CD14-positive monocyte (primary cell): ENCODE data around the gene ITPKB. TPM values are rescaled to one million over a fixed set of nuclear protein-coding genes. Genes with fewer than 3 reads are reported as not detected.

Experiments
- DNase-seq, 3 donors: peaks; one replicate each; pipeline ENCODE4 v3.0.0-alpha.2; 2011 to 2022
- H2AFZ ChIP-seq: 2 replicates; pipeline ENCODE4 v1.6.0; 2012; ENCODE audit warnings: mild to moderate bottlenecking, low read depth, low read length, inconsistent platforms; ENCODE audit not compliant: insufficient read depth, poor library complexity, severe bottlenecking
- H3K27ac ChIP-seq, 2 donors: 1 replicate in 1 of 2; 2 replicates in 1 of 2; pipeline ENCODE4 v1.5.1; 2012 to 2013; ENCODE audit warnings: low read length in 2 of 2, control low read depth in 1 of 2, inconsistent platforms in 1 of 2, low read depth in 1 of 2, mild to moderate bottlenecking in 1 of 2
- H3K27me3 ChIP-seq, 2 donors: one replicate each; pipeline versions ENCODE4 v1.6.0 to v1.6.1; 2011 to 2013; ENCODE audit warnings: low read length in 2 of 2; ENCODE audit not compliant: control insufficient read depth in 2 of 2, insufficient read depth in 2 of 2
- H3K36me3 ChIP-seq, 2 donors: replicated peaks in 1 of 2; 1 replicate in 1 of 2; 2 replicates in 1 of 2; pipeline versions ENCODE4 v1.5.1 to v1.6.1; 2012 to 2013; ENCODE audit warnings: low read length in 2 of 2, control low read depth in 1 of 2, inconsistent platforms in 1 of 2, mild to moderate bottlenecking in 1 of 2; ENCODE audit not compliant: insufficient read depth in 2 of 2, control insufficient read depth in 1 of 2
- H3K4me1 ChIP-seq, 2 donors: 1 replicate in 1 of 2; 2 replicates in 1 of 2; pipeline versions ENCODE4 v1.5.1 to v1.6.1; 2012 to 2013; ENCODE audit warnings: low read length in 2 of 2, control low read depth in 1 of 2, inconsistent platforms in 1 of 2, mild to moderate bottlenecking in 1 of 2, moderate library complexity in 1 of 2; ENCODE audit not compliant: insufficient read depth in 2 of 2, control insufficient read depth in 1 of 2
- H3K4me2 ChIP-seq: replicated peaks from 2 replicates; pipeline ENCODE3; 2012; ENCODE audit warnings: low read length, moderate library complexity, mild to moderate bottlenecking; ENCODE audit not compliant: poor library complexity, severe bottlenecking; ENCODE audit errors: extremely low read depth
- H3K4me3 ChIP-seq, 3 experiments: fragments of 200-600 bp in 1 of 3; sonication (generic) in 1 of 3; replicated peaks in 1 of 3; 1 replicate in 2 of 3; 2 replicates in 1 of 3; pipeline ENCODE4 v1.5.1; 2011 to 2013; ENCODE audit warnings: low read length in 3 of 3, mild to moderate bottlenecking in 3 of 3, control low read depth in 2 of 3, low read depth in 2 of 3, inconsistent platforms in 1 of 3, moderate library complexity in 1 of 3
- H3K79me2 ChIP-seq: 2 replicates; pipeline ENCODE4 v1.6.0; 2012; ENCODE audit warnings: mild to moderate bottlenecking, control low read depth, inconsistent platforms, low read length, moderate library complexity; ENCODE audit not compliant: insufficient read depth
- H3K9ac ChIP-seq: 2 replicates; pipeline ENCODE4 v1.6.0; 2017; ENCODE audit warnings: low read length, mild to moderate bottlenecking; ENCODE audit not compliant: insufficient read depth, poor library complexity, severe bottlenecking
- H3K9me3 ChIP-seq, 2 donors: replicated peaks in 1 of 2; 1 replicate in 1 of 2; 2 replicates in 1 of 2; pipeline versions ENCODE4 v1.5.1 to v1.6.1; 2012 to 2013; ENCODE audit warnings: low read length in 2 of 2, control low read depth in 1 of 2; ENCODE audit not compliant: control insufficient read depth in 1 of 2, insufficient read depth in 1 of 2
- H4K20me1 ChIP-seq: 2 replicates; pipeline ENCODE4 v1.6.0; 2012; ENCODE audit warnings: mild to moderate bottlenecking, low read length, control low read depth, moderate library complexity; ENCODE audit not compliant: insufficient read depth
- H3K27ac Mint-ChIP-seq, 7 donors: one replicate each; pipeline ENCODE4 v1.8.0; 2020; ENCODE audit warnings: mild to moderate bottlenecking in 7 of 7, mixed read lengths in 7 of 7, moderate library complexity in 6 of 7, inconsistent platforms in 2 of 7
- H3K27me3 Mint-ChIP-seq, 3 donors: one replicate each; pipeline ENCODE4 v1.8.0; 2021 to 2022; ENCODE audit warnings: low read depth in 3 of 3, mild to moderate bottlenecking in 3 of 3, mixed read lengths in 3 of 3, moderate library complexity in 3 of 3, inconsistent platforms in 1 of 3
- H3K36me3 Mint-ChIP-seq, 2 donors: one replicate each; pipeline ENCODE4 v1.8.0; 2020; ENCODE audit warnings: mixed read lengths in 2 of 2, inconsistent platforms in 1 of 2, mild to moderate bottlenecking in 1 of 2
- H3K4me1 Mint-ChIP-seq: one replicate; pipeline ENCODE4 v1.8.0; 2020; ENCODE audit warnings: mild to moderate bottlenecking, mixed read lengths
- H3K4me3 Mint-ChIP-seq, 2 donors: one replicate each; pipeline ENCODE4 v1.8.0; 2020; ENCODE audit warnings: mild to moderate bottlenecking in 2 of 2, mixed read lengths in 2 of 2, moderate library complexity in 1 of 2
- H3K9me3 Mint-ChIP-seq, 7 donors: one replicate each; pipeline ENCODE4 v1.8.0; 2020 to 2022; ENCODE audit warnings: mixed read lengths in 7 of 7, mild to moderate bottlenecking in 6 of 7, moderate library complexity in 6 of 7, inconsistent platforms in 2 of 7
- WGBS: methylation state at CpG from one replicate; pipeline ENCODE4 v1.1.5; 2013; ENCODE audit warnings: missing lambda C conversion rate; ENCODE audit not compliant: insufficient coverage; 5-methylcytosine and 5-hydroxymethylcytosine counted together
- intact Hi-C, 2 donors: fragments of 100-400 bp; cut with micrococcal nuclease; formaldehyde crosslinking; loops; one replicate each; pipeline versions ENCODE4 v1.15.0 to v1.15.1; 2023
- polyA plus RNA-seq, 3 donors: library from polyadenylated mRNA; depleted of rRNA in 1 of 3; unstranded in 2 of 3; stranded (reverse) in 1 of 3; fragments of 300-500 nt in 2 of 3; fragments of >200 nt in 1 of 3; fragmentation: Illumina TruSeq in 2 of 3; gene quantifications; 1 replicate in 2 of 3; 2 replicates in 1 of 3; pipeline ENCODE4 v1.2.3, GENCODE V29; 2012 to 2021
- TF ChIP-seq, protein P1 (sequence below): fragments of 200-600 bp; IDR thresholded peaks from one replicate; pipeline ENCODE4 v1.8.0; 2022; ENCODE audit warnings: antibody characterized with exemption, mild to moderate bottlenecking

The ITPKB gene
- polyA plus RNA-seq, 3 donors = 7.3 to 14.4 (median 10.2) TPM

DNA sequence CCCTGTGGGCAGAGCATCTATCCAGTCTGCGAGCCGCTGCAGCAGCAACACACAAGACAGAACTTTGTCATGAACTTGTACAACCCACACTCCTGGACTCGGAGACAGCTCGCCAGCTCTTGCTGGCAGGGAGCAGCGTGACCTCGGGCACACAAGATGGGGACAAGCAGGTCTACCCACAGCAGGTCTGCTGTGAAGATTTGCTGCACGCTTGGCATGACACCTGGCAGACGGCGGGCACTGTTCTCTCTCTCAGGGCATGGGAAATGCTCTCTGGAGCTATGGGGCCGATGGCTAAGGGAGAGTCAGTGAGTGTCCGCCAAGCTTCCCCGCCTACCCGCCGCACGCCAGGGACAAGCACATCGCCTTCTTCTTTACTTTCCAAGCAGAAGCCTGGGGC, 100.5 kb downstream of the ITPKB start:
- Histone ChIP-seq H3K79me2 (no peaks in the 10 kb centered on the region), H3K27ac (no peak overlapping the region), H3K36me3 (peaks cover 65 to 73% of the 10 kb centered on the region in 2 donors), H3K4me2 (no peak overlapping the region), H3K4me1 (peaks cover 13 to 23% of the 10 kb centered on the region in 2 donors), H4K20me1 (no peaks in the 10 kb centered on the region), H3K9me3 (no peaks in the 10 kb centered on the region), H2AFZ (no peak overlapping the region), H3K4me3 (no peak overlapping the region), H3K9ac (no peak overlapping the region), H3K27me3 (no peaks in the 10 kb centered on the region)
- 96% methylated on average over 16 of the region's 16 CpGs for WGBS
- intact Hi-C loops = loop anchor here in 1 of 2 donors (10.0 kb wide), 2 partner anchors 96 to 296 kb away; partner anchors contain the start of gene ITPKB
- TF ChIP-seq, protein P1, sequence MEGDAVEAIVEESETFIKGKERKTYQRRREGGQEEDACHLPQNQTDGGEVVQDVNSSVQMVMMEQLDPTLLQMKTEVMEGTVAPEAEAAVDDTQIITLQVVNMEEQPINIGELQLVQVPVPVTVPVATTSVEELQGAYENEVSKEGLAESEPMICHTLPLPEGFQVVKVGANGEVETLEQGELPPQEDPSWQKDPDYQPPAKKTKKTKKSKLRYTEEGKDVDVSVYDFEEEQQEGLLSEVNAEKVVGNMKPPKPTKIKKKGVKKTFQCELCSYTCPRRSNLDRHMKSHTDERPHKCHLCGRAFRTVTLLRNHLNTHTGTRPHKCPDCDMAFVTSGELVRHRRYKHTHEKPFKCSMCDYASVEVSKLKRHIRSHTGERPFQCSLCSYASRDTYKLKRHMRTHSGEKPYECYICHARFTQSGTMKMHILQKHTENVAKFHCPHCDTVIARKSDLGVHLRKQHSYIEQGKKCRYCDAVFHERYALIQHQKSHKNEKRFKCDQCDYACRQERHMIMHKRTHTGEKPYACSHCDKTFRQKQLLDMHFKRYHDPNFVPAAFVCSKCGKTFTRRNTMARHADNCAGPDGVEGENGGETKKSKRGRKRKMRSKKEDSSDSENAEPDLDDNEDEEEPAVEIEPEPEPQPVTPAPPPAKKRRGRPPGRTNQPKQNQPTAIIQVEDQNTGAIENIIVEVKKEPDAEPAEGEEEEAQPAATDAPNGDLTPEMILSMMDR = no peak
- DNase-seq = no peak
- Mint-ChIP-seq H3K4me3 (no peak overlapping the region), H3K4me1 (peaks cover 29% of the 10 kb centered on the region), H3K9me3 (no peaks in the 10 kb centered on the region), H3K36me3 (peaks cover 65 to 80% of the 10 kb centered on the region in 2 donors), H3K27ac (peak overlapping the region in 2 of 7 donors; percentile 18 to 46), H3K27me3 (no peaks in the 10 kb centered on the region)

DNA sequence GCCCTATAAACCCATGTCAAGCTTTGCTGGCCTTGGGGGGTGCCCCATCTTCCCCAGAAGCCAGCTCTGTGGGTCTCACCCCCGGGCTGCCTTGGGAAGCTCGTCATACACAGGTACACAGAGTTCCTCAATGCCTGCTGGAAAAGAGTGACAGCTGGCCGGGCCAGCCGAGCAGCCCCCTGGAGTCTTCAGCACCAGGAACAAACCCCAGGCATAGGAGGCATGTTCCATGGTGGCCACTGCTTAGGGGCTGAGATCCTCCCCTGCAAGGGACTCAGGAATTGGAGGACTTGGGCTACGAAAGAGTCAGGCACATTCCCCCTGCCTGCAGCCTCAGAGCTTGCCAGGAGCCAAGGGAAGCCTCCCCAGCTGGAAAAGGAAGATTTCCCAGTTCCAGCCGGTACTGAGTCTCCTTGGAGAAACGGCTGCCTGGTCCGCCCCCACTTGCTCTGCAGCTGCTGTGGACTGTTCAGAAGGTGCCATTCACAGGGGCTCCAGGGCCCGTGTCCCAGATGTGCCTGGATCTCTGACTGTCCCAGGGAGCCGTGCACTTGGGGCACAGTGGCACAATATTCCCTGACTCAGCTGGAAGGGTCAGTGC, 101.0 kb downstream of the ITPKB start:
- H3K4me2 ChIP-seq = no peak overlapping the region
- no peak overlapping the region for H3K9ac ChIP-seq
- Mint-ChIP-seq H3K27ac (peak overlapping the region in 2 of 7 donors; percentile 43 to 46), H3K36me3 (peaks cover 69 to 85% of the 10 kb centered on the region in 2 donors), H3K4me1 (peaks cover 24% of the 10 kb centered on the region), H3K9me3 (no peaks in the 10 kb centered on the region), H3K4me3 (no peak overlapping the region), H3K27me3 (no peaks in the 10 kb centered on the region)
- no peak for DNase-seq
- H3K36me3 ChIP-seq = peaks cover 66 to 78% of the 10 kb centered on the region in 2 donors
- no peak overlapping the region for H3K27ac ChIP-seq
- intact Hi-C loops = loop anchor here in 1 of 2 donors (10.0 kb wide), 2 partner anchors 97 to 297 kb away; partner anchors contain the start of gene ITPKB
- no peak overlapping the region for H3K4me3 ChIP-seq
- no peaks in the 10 kb centered on the region for H3K79me2 ChIP-seq
- H3K4me1 ChIP-seq = peaks cover 8 to 18% of the 10 kb centered on the region in 2 donors
- H4K20me1 ChIP-seq = no peaks in the 10 kb centered on the region
- TF ChIP-seq, protein P1 = no peak
- no peaks in the 10 kb centered on the region for H3K9me3 ChIP-seq
- no peak overlapping the region for H2AFZ ChIP-seq
- H3K27me3 ChIP-seq = no peaks in the 10 kb centered on the region
- 96% methylated on average over 10 of the region's 10 CpGs for WGBS
